Measurements from ENCODE around the gene FBL. TPM values are rescaled to one million over a fixed set of nuclear protein-coding genes. Genes with fewer than 3 reads are reported as not detected.
"Not testable (repeated sequence)": the region's sequence is repeated elsewhere in the genome, so short reads cannot be mapped to it uniquely, and the experiment has no call there.

The FBL gene
- total RNA-seq, 1 experiment from 2014 or later = 192 TPM

- not testable (repeated sequence) for DNase-seq (ENCODE audit: low spot score)
Observed at GRCh38 chr19:39877488-39877887, 31.3 kb upstream of the FBL start.

GRCh38 chr19:39876486-39876885 lies 30.3 kb upstream of the FBL start:
- not testable (repeated sequence) for DNase-seq (ENCODE audit: low spot score)

GRCh38 chr19:39875401-39875864 lies 29.3 kb upstream of the FBL start:
- DNase-seq (ENCODE audit: low spot score) = not testable (repeated sequence)

- no peak for DNase-seq (ENCODE audit: low spot score)
Observed at GRCh38 chr19:39874404-39874803, 28.2 kb upstream of the FBL start.

- no peak for DNase-seq (ENCODE audit: low spot score)
Observed at GRCh38 chr19:39873385-39873784, 27.2 kb upstream of the FBL start.

GRCh38 chr19:39871886-39872866 lies 26.0 kb upstream of the FBL start:
- DNase-seq (ENCODE audit: low spot score) = no peak

- DNase-seq (ENCODE audit: low spot score) = no peak
Observed at GRCh38 chr19:39871362-39871761, 25.2 kb upstream of the FBL start.

- DNase-seq (ENCODE audit: low spot score) = peak; percentile 40
Observed at GRCh38 chr19:39870171-39870971, 24.2 kb upstream of the FBL start.

GRCh38 chr19:39867952-39868351 lies 21.8 kb upstream of the FBL start:
- DNase-seq (ENCODE audit: low spot score) = no peak

GRCh38 chr19:39867133-39867532 lies 21.0 kb upstream of the FBL start:
- DNase-seq (ENCODE audit: low spot score) = no peak

- no peak for DNase-seq (ENCODE audit: low spot score)
Observed at GRCh38 chr19:39865953-39866352, 19.8 kb upstream of the FBL start.

- DNase-seq (ENCODE audit: low spot score) = no peak
Observed at GRCh38 chr19:39865186-39865585, 19.0 kb upstream of the FBL start.

GRCh38 chr19:39864118-39864517 lies 17.9 kb upstream of the FBL start:
- DNase-seq (ENCODE audit: low spot score) = no peak

GRCh38 chr19:39858541-39858940 lies 12.4 kb upstream of the FBL start:
- DNase-seq (ENCODE audit: low spot score) = peak; percentile 18

GRCh38 chr19:39852882-39853281 lies 6.7 kb upstream of the FBL start:
- DNase-seq (ENCODE audit: low spot score) = no peak

GRCh38 chr19:39850892-39851291 lies 4.7 kb upstream of the FBL start:
- no peak for DNase-seq (ENCODE audit: low spot score)

- DNase-seq (ENCODE audit: low spot score) = no peak
Observed at GRCh38 chr19:39848392-39848791, 2.2 kb upstream of the FBL start.

GRCh38 chr19:39847525-39847924 lies 1.3 kb upstream of the FBL start:
- DNase-seq (ENCODE audit: low spot score) = no peak

- no peak for DNase-seq (ENCODE audit: low spot score)
Observed at GRCh38 chr19:39846678-39847486, 703 bp upstream of the FBL start.

- peak; percentile 21 for DNase-seq (ENCODE audit: low spot score)
Observed at GRCh38 chr19:39845584-39845932, 621 bp downstream of the FBL start.

- no peak for DNase-seq (ENCODE audit: low spot score)
Observed at GRCh38 chr19:39845172-39845571, 1.0 kb downstream of the FBL start.

All from A172 (cell line).